Activated CD4-positive, alpha-beta T cell treated with anti-CD3 and anti-CD28 coated beads, Interleukin-2, amount 50 U/mL, for 1 hour (primary cell): Measurements from ENCODE around the gene UMAD1.
"Not testable (repeated sequence)": the region's sequence is repeated elsewhere in the genome, so short reads cannot be mapped to it uniquely, and the experiment has no call there.

Experiments
- DNase-seq: peaks from one replicate; pipeline ENCODE4 v3.0.0-alpha.2; 2020

UMAD1 gene

GRCh38 chr7:7769710-7770627 lies 129.4 kb downstream of the UMAD1 start:
- DNase-seq: no peak

GRCh38 chr7:7771452-7771851 lies 130.9 kb downstream of the UMAD1 start:
- DNase-seq: no peak

- DNase-seq: no peak
These were observed 131.9 kb downstream of the UMAD1 start for GRCh38 chr7:7772397-7772821.

DNA sequence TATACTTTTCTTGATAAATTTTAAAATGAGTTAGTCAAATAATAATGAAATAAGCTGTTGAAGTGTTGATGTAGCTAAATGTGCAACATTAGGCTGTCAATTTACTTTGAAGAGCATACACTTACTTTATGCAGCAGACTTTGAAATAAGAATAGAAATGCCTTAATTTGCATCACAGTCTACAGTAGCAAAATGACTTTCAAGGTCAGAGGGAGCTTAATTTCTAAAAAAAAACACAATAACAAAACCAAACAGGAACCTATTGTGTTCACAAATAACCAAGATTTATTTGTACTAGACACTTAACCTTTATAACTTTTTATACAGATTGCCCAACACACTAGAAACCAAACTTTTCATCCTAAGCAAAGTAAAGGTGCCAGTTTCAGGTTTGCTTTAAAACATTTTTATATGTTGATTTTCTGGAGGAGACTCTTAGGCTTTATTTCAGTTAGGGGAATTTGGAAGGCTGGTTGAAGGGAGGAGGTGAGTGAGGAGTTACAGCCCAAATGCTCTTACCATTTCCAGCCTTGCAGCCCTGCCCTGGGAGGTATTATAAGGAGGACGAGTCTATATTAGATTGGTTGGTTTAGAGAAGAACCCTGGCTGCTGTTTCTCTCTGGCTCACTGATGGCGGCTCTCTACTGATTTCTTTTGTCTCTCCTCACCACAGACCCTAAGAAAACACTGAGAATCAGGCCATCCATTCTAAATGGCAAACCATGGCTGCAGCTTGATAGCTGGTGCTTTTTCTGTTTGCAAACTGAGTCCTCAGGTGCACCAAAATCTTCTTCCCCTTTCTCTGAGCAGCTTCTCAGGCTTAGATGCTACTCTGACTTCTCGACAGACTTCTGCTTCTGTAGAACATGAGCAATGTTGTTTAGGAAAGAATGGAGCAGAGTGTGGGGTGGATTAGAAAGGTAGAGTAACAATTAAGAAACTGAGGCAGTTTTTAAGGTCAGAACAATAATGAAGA lies 133.1 kb downstream of the UMAD1 start:
- DNase-seq: no peak

GRCh38 chr7:7779888-7780287 lies 139.3 kb downstream of the UMAD1 start:
- DNase-seq: no peak

GRCh38 chr7:7783001-7783400 lies 142.4 kb downstream of the UMAD1 start:
- no peak for DNase-seq

GRCh38 chr7:7785344-7785973 lies 144.9 kb downstream of the UMAD1 start:
- DNase-seq: no peak

DNA sequence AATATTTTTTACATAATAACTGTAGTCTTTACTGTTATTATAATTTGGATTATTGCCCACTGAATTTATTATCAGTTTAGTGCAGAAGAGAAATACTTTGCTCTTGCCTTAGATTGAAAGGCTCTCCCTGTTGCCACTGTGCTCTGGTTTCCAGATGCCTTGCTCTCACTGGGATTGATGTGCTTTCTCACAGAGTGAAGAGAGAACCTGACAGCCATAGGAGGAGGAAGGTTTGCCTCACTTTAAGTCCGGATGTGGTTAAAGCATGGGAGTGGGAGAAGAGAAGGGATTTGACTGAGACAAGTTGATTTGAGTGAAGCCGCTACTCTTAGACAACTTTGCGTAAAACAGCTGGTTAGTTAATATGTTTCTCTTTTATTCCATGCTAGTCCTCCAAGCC lies 146.0 kb downstream of the UMAD1 start:
- DNase-seq: no peak

- no peak for DNase-seq
These were observed 149.0 kb downstream of the UMAD1 start for GRCh38 chr7:7789551-7789988.

DNA sequence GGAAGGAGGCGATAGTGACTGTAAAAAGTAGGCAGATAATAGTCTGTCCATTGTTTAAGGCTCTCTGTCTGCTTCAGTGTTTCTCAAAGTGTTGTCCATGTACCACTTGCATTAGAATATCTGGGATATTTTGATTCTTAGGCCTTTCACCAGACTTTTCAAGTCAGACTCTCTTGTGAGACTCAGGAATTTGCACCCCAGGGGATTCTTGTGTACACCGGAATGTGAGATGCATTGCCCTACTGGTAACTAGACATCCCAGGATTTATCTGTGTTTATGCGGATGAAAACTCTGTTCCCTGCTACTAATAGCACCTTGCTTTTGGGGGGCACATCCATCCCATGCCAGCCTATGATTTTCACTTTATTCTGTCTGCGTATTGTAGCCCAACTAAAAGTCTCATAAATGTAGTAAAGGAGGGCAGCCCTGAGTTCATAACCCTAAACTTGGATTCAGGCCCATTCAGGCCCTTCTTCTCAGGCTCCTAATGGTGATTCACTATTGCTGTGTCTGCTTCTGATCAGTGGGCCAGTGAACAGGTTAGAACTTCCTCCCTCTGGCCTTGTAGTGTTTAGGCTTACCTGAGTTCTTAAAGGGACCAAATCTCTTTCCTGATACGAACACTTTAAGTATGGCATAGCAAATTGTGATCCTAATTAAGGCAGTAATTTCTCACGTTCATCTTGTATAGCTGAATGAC lies 149.6 kb downstream of the UMAD1 start:
- no peak for DNase-seq

DNA sequence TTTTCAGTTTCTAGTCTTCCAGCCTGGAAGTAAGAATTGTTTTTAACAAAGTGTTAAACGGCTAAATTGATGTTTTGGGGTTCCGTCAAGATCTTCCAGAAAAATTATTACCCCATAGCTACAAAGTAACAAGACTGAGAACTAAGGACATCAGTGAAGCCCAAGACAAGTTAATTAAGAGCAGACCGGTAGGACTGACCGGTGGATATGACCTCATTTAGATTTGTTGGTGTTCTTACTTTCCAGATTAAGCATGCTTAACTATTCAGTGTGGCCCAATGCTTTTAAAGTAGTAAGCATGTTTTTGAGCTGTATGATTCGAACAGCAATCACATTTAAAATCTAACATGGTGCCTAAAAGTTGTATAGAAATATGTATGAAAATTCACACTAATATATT lies 151.0 kb downstream of the UMAD1 start:
- no peak for DNase-seq

DNA sequence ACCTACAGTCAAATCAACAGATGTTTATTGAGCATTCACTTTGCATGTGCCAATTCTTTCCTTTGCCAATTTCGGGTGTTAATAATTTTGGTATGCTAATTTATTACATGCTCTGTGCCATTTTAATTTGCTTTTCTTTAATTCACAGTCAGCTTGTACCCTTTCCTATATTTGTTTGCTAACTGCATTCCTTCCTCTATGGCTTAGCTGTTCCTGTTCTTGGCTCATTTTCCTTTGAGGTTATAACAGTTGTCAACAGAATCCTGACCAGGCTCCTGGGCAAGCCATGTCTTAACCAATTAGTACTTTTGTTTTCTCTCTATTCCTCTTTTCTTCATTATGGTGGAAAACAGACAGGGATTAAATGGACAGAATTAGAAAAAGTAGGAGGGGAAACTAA lies 151.5 kb downstream of the UMAD1 start:
- DNase-seq: no peak

- DNase-seq: no peak
These were observed 152.7 kb downstream of the UMAD1 start for GRCh38 chr7:7793249-7793648.

- DNase-seq: no peak
These were observed 153.4 kb downstream of the UMAD1 start for GRCh38 chr7:7793921-7794320.

DNA sequence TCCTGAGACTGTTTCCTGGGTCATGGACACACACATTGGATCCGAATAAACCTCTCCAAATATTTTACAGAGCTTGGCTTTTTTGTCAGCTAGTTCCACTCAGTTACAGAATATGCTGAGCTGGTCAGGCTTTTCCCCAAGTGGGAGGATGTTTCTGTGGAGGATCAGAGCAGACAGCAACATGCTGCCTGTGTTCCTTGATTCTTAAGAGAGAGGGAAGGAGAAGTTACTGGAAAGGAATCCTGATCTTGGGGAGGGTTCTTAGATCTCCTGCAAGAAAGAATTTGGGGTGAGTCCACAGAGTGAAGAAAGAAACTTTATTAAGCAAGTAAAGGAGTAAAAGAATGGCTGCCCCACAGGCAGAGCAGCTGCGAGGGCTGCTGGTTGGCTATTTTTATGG lies 154.7 kb downstream of the UMAD1 start:
- no peak for DNase-seq

DNA sequence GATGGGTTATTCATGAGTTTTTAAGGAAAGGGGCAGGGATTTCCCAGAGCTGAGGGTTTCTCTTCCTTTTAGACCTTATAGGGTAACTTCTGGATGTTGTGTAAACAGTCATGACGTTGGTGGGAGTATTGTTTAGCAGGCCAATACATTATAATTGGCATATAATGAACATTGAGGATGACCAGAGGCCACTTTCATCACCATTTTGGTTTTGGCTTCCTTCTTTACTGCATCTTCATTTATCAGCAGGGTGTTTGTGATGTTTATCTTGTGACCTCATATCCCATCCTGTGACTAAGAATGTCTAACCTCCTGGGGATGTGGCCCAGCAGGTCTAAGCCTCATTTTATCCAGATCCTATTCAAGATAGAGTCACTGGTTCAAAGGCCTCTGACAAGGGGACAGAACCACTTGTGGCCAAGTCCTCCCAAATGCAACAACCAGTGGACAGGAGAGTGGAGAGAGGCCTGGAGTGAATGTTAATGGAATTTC lies 155.1 kb downstream of the UMAD1 start:
- no peak for DNase-seq

- DNase-seq: no peak
These were observed 158.0 kb downstream of the UMAD1 start for GRCh38 chr7:7798510-7798909.

GRCh38 chr7:7799138-7799537 lies 158.6 kb downstream of the UMAD1 start:
- DNase-seq: no peak

GRCh38 chr7:7802531-7802930 lies 162.0 kb downstream of the UMAD1 start:
- DNase-seq: no peak

GRCh38 chr7:7803715-7804178 lies 163.2 kb downstream of the UMAD1 start:
- DNase-seq: no peak

GRCh38 chr7:7804822-7805221 lies 164.3 kb downstream of the UMAD1 start:
- not testable (repeated sequence) for DNase-seq

DNA sequence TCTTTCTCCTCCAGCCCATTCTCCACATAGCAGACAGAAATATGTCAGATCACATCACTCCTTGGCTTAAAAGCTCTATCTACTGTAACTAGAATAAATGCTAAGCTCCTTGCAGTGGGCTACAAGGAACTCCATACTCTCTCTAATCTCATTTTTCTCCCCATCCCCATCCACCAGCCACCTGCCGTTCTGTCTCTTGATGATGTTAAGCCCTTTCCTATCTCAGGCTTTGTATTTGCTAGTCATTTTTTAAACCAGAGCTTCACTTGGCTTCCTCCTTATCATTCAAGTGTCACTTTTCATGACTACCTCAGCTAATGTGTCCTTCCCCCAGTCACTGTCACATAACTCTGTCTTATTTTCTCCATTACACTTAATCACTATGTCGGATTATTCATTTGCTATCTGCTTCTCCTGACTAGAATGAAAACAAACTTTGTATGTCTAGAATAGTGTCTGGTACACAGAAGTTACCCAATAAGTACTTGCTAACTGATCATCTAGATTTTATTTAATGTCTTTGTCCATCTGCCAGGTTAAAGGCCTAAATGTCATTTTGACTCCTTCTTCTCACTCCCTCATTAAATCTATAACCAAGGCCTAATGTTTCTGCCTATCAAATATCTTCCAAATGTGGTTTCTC lies 165.1 kb downstream of the UMAD1 start:
- DNase-seq: no peak
